ENCODE results near the gene IL37. TPM values are rescaled to one million over a fixed set of nuclear protein-coding genes. Genes with fewer than 3 reads are reported as not detected.

The IL37 gene
- total and polyA plus RNA-seq, 4 donors, result not detected

GRCh38 chr2:112916145-112916571 lies 5.2 kb downstream of the IL37 start:
- no peak for ATAC-seq (ENCODE audit: low FRiP score)
- no peaks in the 10 kb centered on the region for H3K36me3 ChIP-seq (ENCODE audit: control insufficient read depth in 1 of 2, insufficient read depth in 2 of 2, low read length in 1 of 2)
- 45 to 72% methylated on average over 3 of the region's 3 CpGs for WGBS, 2 donors

GRCh38 chr2:112916625-112917247 lies 5.8 kb downstream of the IL37 start:
- ATAC-seq (ENCODE audit: low FRiP score), result no peak
- no peak overlapping the region for H3K27ac ChIP-seq (ENCODE audit: low read depth in 1 of 2, low read length in 2 of 2)
- no peaks in the 10 kb centered on the region for H3K36me3 ChIP-seq (ENCODE audit: control insufficient read depth in 1 of 2, insufficient read depth in 2 of 2, low read length in 1 of 2)
- 64 to 66% methylated on average over 4 of the region's 4 CpGs for WGBS, 2 donors
- intact Hi-C loops (cut with DNase I), result no loop called here
- no peak overlapping the region for H3K4me3 ChIP-seq (ENCODE audit: low read length in 2 of 2)
- no peaks in the 10 kb centered on the region for H3K27me3 ChIP-seq (ENCODE audit: control insufficient read depth in 1 of 2, insufficient read depth in 2 of 2, low read length in 1 of 2)
- DNase-seq, result no peak
- no peaks in the 10 kb centered on the region for H3K4me1 ChIP-seq (ENCODE audit: control insufficient read depth in 1 of 2, insufficient read depth in 2 of 2, low read length in 2 of 2)
- no peaks in the 10 kb centered on the region for H3K9me3 ChIP-seq (ENCODE audit: control insufficient read depth, low read length)

More at GRCh38 chr2:112916145-112916571, 5.2 kb downstream of the IL37 start:
- Histone ChIP-seq H3K9me3 (ENCODE audit: control insufficient read depth, low read length) (no peaks in the 10 kb centered on the region), H3K4me3 (ENCODE audit: low read length in 2 of 2) (no peak overlapping the region), H3K27me3 (ENCODE audit: control insufficient read depth in 1 of 2, insufficient read depth in 2 of 2, low read length in 1 of 2) (no peaks in the 10 kb centered on the region), H3K27ac (ENCODE audit: low read depth in 1 of 2, low read length in 2 of 2) (no peak overlapping the region), H3K4me1 (ENCODE audit: control insufficient read depth in 1 of 2, insufficient read depth in 2 of 2, low read length in 2 of 2) (no peaks in the 10 kb centered on the region)
- intact Hi-C loops (cut with DNase I), result no loop called here
- DNase-seq, result no peak

GRCh38 chr2:112917856-112918255 lies 6.9 kb downstream of the IL37 start:
- Histone ChIP-seq H3K27ac (ENCODE audit: low read depth in 1 of 2, low read length in 2 of 2) (no peak overlapping the region), H3K4me3 (ENCODE audit: low read length in 2 of 2) (no peak overlapping the region), H3K27me3 (ENCODE audit: control insufficient read depth in 1 of 2, insufficient read depth in 2 of 2, low read length in 1 of 2) (no peaks in the 10 kb centered on the region), H3K36me3 (ENCODE audit: control insufficient read depth in 1 of 2, insufficient read depth in 2 of 2, low read length in 1 of 2) (no peaks in the 10 kb centered on the region), H3K9me3 (ENCODE audit: control insufficient read depth, low read length) (no peaks in the 10 kb centered on the region), H3K4me1 (ENCODE audit: control insufficient read depth in 1 of 2, insufficient read depth in 2 of 2, low read length in 2 of 2) (no peaks in the 10 kb centered on the region)
- 85% methylated on average over 5 of the region's 5 CpGs for WGBS, 2 donors
- intact Hi-C loops (cut with DNase I), result no loop called here
- DNase-seq (no peak), ATAC-seq (ENCODE audit: low FRiP score) (no peak)

- intact Hi-C loops (cut with DNase I), result no loop called here
- no peaks in the 10 kb centered on the region for H3K9me3 ChIP-seq (ENCODE audit: control insufficient read depth, low read length)
- H3K4me3 ChIP-seq (ENCODE audit: low read length in 2 of 2), result no peak overlapping the region
- H3K36me3 ChIP-seq (ENCODE audit: control insufficient read depth in 1 of 2, insufficient read depth in 2 of 2, low read length in 1 of 2), result no peaks in the 10 kb centered on the region
- WGBS, 2 donors, result 83 to 84% methylated on average over 4 of the region's 4 CpGs
- no peaks in the 10 kb centered on the region for H3K4me1 ChIP-seq (ENCODE audit: control insufficient read depth in 1 of 2, insufficient read depth in 2 of 2, low read length in 2 of 2)
- no peaks in the 10 kb centered on the region for H3K27me3 ChIP-seq (ENCODE audit: control insufficient read depth in 1 of 2, insufficient read depth in 2 of 2, low read length in 1 of 2)
- ATAC-seq (ENCODE audit: low FRiP score) (no peak), DNase-seq (no peak)
- H3K27ac ChIP-seq (ENCODE audit: low read depth in 1 of 2, low read length in 2 of 2), result no peak overlapping the region
Observed at GRCh38 chr2:112918256-112918655, 7.3 kb downstream of the IL37 start.

DNA sequence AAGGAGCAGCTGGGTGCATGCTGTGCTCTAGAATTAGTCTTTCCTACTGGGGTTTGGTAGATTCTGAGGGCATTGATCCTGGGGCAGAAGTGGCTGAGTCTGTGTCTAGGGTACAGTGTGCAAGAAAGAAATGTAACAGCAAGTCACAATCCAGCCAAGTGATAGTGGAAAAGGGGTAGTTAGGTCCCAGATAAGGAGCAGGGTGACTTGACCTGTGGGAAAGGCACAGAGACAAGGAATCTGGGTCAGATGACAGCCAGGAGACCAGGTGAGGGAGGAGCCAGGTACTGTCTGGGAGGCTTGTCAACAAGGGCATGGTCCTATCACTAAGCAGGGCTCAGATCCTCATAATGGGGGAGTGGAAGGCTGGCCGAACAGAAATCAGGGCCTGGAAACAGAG lies 8.1 kb downstream of the IL37 start:
- H3K36me3 ChIP-seq (ENCODE audit: control insufficient read depth in 1 of 2, insufficient read depth in 2 of 2, low read length in 1 of 2), result no peaks in the 10 kb centered on the region
- 74 to 89% methylated on average over 1 of the region's 1 CpG for WGBS, 2 donors
- H3K27me3 ChIP-seq (ENCODE audit: control insufficient read depth in 1 of 2, insufficient read depth in 2 of 2, low read length in 1 of 2), result no peaks in the 10 kb centered on the region
- intact Hi-C loops (cut with DNase I), result no loop called here
- DNase-seq (no peak), ATAC-seq (ENCODE audit: low FRiP score) (no peak)
- no peaks in the 10 kb centered on the region for H3K4me1 ChIP-seq (ENCODE audit: control insufficient read depth in 1 of 2, insufficient read depth in 2 of 2, low read length in 2 of 2)
- H3K4me3 ChIP-seq (ENCODE audit: low read length in 2 of 2), result no peak overlapping the region
- H3K9me3 ChIP-seq (ENCODE audit: control insufficient read depth, low read length), result no peaks in the 10 kb centered on the region
- H3K27ac ChIP-seq (ENCODE audit: low read depth in 1 of 2, low read length in 2 of 2), result no peak overlapping the region

DNA sequence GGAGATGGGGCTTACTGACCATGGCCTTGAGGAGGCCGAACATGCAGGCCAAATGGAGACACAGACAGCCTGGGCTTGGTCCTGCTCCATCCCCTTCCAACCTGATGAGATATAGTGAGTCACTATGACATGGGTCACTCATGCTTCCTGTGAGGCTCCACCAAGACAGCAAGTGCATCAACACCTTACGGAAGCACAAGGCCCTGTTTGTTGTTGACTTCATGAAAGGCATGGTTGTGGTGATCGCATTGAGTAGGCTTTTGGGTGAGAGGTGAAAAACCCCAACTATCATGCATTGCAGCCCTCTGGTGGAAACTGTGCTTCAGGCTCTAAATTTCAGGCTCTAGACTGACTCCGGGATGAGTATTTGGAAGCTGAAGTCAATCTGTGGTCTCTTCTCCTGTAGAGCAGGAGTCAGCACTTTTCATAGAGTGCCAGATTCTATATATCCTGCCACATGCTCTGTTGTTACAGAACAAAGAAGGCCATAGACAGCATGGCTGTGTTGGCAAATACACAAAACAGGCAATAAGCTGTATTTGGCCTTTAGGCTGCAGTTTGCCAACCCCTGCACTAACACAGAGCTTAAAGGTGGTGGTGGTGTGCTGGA lies 10.1 kb downstream of the IL37 start:
- DNase-seq, result no peak
- no peak for ATAC-seq (ENCODE audit: low FRiP score)
- intact Hi-C loops (cut with DNase I), result no loop called here
- Histone ChIP-seq H3K4me3 (ENCODE audit: low read length in 2 of 2) (no peak overlapping the region), H3K36me3 (ENCODE audit: control insufficient read depth in 1 of 2, insufficient read depth in 2 of 2, low read length in 1 of 2) (no peaks in the 10 kb centered on the region), H3K4me1 (ENCODE audit: control insufficient read depth in 1 of 2, insufficient read depth in 2 of 2, low read length in 2 of 2) (no peaks in the 10 kb centered on the region), H3K9me3 (ENCODE audit: control insufficient read depth, low read length) (no peaks in the 10 kb centered on the region), H3K27ac (ENCODE audit: low read depth in 1 of 2, low read length in 2 of 2) (no peak overlapping the region), H3K27me3 (ENCODE audit: control insufficient read depth in 1 of 2, insufficient read depth in 2 of 2, low read length in 1 of 2) (no peaks in the 10 kb centered on the region)
- 47 to 91% methylated on average over 4 of the region's 4 CpGs for WGBS, 2 donors

GRCh38 chr2:112921982-112922381 lies 11.0 kb downstream of the IL37 start:
- no peak for ATAC-seq (ENCODE audit: low FRiP score)
- DNase-seq, result no peak
- H3K9me3 ChIP-seq (ENCODE audit: control insufficient read depth, low read length), result no peaks in the 10 kb centered on the region
- 67 to 77% methylated on average over 1 of the region's 1 CpG for whole genome bisulfite sequencing, 2 donors
- no peak overlapping the region for H3K27ac ChIP-seq (ENCODE audit: low read depth in 1 of 2, low read length in 2 of 2)
- intact Hi-C loops (cut with DNase I), result no loop called here
- no peaks in the 10 kb centered on the region for H3K27me3 ChIP-seq (ENCODE audit: control insufficient read depth in 1 of 2, insufficient read depth in 2 of 2, low read length in 1 of 2)
- H3K4me3 ChIP-seq (ENCODE audit: low read length in 2 of 2), result no peak overlapping the region
- no peaks in the 10 kb centered on the region for H3K4me1 ChIP-seq (ENCODE audit: control insufficient read depth in 1 of 2, insufficient read depth in 2 of 2, low read length in 2 of 2)
- no peaks in the 10 kb centered on the region for H3K36me3 ChIP-seq (ENCODE audit: control insufficient read depth in 1 of 2, insufficient read depth in 2 of 2, low read length in 1 of 2)

- H3K4me1 ChIP-seq (ENCODE audit: control insufficient read depth in 1 of 2, insufficient read depth in 2 of 2, low read length in 2 of 2), result no peaks in the 10 kb centered on the region
- DNase-seq (no peak), ATAC-seq (ENCODE audit: low FRiP score) (no peak)
- no peaks in the 10 kb centered on the region for H3K36me3 ChIP-seq (ENCODE audit: control insufficient read depth in 1 of 2, insufficient read depth in 2 of 2, low read length in 1 of 2)
- H3K27ac ChIP-seq (ENCODE audit: low read depth in 1 of 2, low read length in 2 of 2), result no peak overlapping the region
- 42 to 46% methylated on average over 3 of the region's 3 CpGs for WGBS, 2 donors
- H3K9me3 ChIP-seq (ENCODE audit: control insufficient read depth, low read length), result no peaks in the 10 kb centered on the region
- H3K4me3 ChIP-seq (ENCODE audit: low read length in 2 of 2), result no peak overlapping the region
- intact Hi-C loops (cut with DNase I), result no loop called here
- no peaks in the 10 kb centered on the region for H3K27me3 ChIP-seq (ENCODE audit: control insufficient read depth in 1 of 2, insufficient read depth in 2 of 2, low read length in 1 of 2)
Observed at GRCh38 chr2:112923237-112923966, 12.4 kb downstream of the IL37 start.

DNA sequence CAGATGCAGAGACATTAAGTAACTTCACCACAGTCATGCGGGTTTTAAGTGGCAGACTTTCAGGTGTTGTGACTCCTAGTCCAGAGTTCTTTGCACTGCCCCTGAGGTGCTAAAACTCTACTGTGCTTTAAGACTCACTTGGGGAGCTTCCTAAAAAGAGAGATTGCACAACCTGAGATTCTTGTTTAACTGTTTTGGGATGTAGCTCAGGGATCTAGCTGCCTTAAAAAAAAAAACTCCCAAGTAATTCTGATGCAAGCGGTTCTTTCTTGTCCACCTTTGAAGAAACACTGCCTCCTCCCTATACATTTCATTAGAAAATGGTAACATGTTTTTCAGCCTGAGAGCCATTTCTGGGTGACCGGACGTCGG lies 13.0 kb downstream of the IL37 start:
- no peak for ATAC-seq (ENCODE audit: low FRiP score)
- DNase-seq, result no peak
- H3K4me1 ChIP-seq (ENCODE audit: control insufficient read depth in 1 of 2, insufficient read depth in 2 of 2, low read length in 2 of 2), result no peaks in the 10 kb centered on the region
- WGBS, 2 donors, result 85 to 86% methylated on average over 5 of the region's 5 CpGs
- no peaks in the 10 kb centered on the region for H3K27me3 ChIP-seq (ENCODE audit: control insufficient read depth in 1 of 2, insufficient read depth in 2 of 2, low read length in 1 of 2)
- H3K36me3 ChIP-seq (ENCODE audit: control insufficient read depth in 1 of 2, insufficient read depth in 2 of 2, low read length in 1 of 2), result no peaks in the 10 kb centered on the region
- intact Hi-C loops (cut with DNase I), result no loop called here
- H3K4me3 ChIP-seq (ENCODE audit: low read length in 2 of 2), result no peak overlapping the region
- H3K27ac ChIP-seq (ENCODE audit: low read depth in 1 of 2, low read length in 2 of 2), result no peak overlapping the region
- no peaks in the 10 kb centered on the region for H3K9me3 ChIP-seq (ENCODE audit: control insufficient read depth, low read length)

All from aorta (tissue), 5 donors.